Endothelial cell of umbilical vein (primary cell): Measurements from ENCODE around the gene ANKDD1A. TPM values are rescaled to one million over a fixed set of nuclear protein-coding genes. Genes with fewer than 3 reads are reported as not detected.

Experiments
- BruUV-seq: library from RNA; stranded (reverse); fragments of 400-500 nt; replicated peaks from 2 replicates; lab custom pipeline; 2021; lab: Mats Ljungman, UMichigan
- CTCF ChIA-PET: fragments of 300-600, 350-600 bp; sonication (Branson Sonifier 250); formaldehyde crosslinking; loops from one replicate; lab custom pipeline; 2021; ENCODE audit warnings: antibody characterized with exemption, inconsistent platforms; lab: Charles Lee
- POLR2A ChIA-PET: fragments of 300-600, 350-600 bp; sonication (Branson Sonifier 250); formaldehyde crosslinking; loops from one replicate; lab custom pipeline; 2021; ENCODE audit warnings: antibody characterized with exemption, inconsistent platforms; lab: Charles Lee
- DNase-seq: peaks from one replicate; pipeline ENCODE4 v3.0.0-alpha.2; 2011; ENCODE audit warnings: low read depth, low spot score
- FAIRE-seq: peaks from 2 replicates; lab custom pipeline; 2011; peaks lifted over from hg19 to GRCh38; lab: Jason Lieb, UNC
- H2AFZ ChIP-seq: 2 replicates; pipeline ENCODE4 v1.6.0; 2012; ENCODE audit warnings: low read depth, low read length, control low read depth, inconsistent platforms
- H3K27ac ChIP-seq: 2 replicates; pipeline ENCODE4 v1.5.1; 2011; ENCODE audit warnings: low read depth, mild to moderate bottlenecking, control low read depth, low read length, moderate library complexity; ENCODE audit not compliant: insufficient read depth
- H3K27me3 ChIP-seq, 2 experiments: 2 replicates each; pipeline versions ENCODE4 v1.6.0 to v1.6.1; 2011; ENCODE audit warnings: low read length in 2 of 2, mixed read lengths in 1 of 2; ENCODE audit not compliant: control insufficient read depth in 2 of 2, insufficient read depth in 2 of 2
- H3K36me3 ChIP-seq, 2 experiments: 2 replicates in 1 of 2; 3 replicates in 1 of 2; pipeline ENCODE4 v1.5.1; 2011; ENCODE audit warnings: low read length in 2 of 2, mild to moderate bottlenecking in 1 of 2, moderate library complexity in 1 of 2; ENCODE audit not compliant: control insufficient read depth in 2 of 2, insufficient read depth in 2 of 2; ENCODE audit errors: extremely low read depth in 1 of 2
- H3K4me1 ChIP-seq: 3 replicates; pipeline ENCODE4 v1.5.1; 2011; ENCODE audit warnings: mild to moderate bottlenecking, low read length; ENCODE audit not compliant: control insufficient read depth, insufficient read depth; ENCODE audit errors: extremely low read depth
- H3K4me2 ChIP-seq: 2 replicates; pipeline ENCODE4 v1.6.1; 2011; ENCODE audit warnings: low read length, control low read depth, mixed read lengths; ENCODE audit not compliant: insufficient read depth
- H3K4me3 ChIP-seq, 3 experiments: fragments of 200-600 bp in 1 of 3; sonication (generic), shearing (Covaris generic) in 1 of 3; replicated peaks in 1 of 3; 2 replicates each; pipeline ENCODE4 v1.5.1; 2011 to 2016; ENCODE audit warnings: control low read depth in 3 of 3, low read length in 3 of 3, mild to moderate bottlenecking in 2 of 3, inconsistent platforms in 1 of 3, low read depth in 1 of 3, moderate library complexity in 1 of 3; ENCODE audit not compliant: insufficient read depth in 1 of 3
- H3K79me2 ChIP-seq: 2 replicates; pipeline ENCODE4 v1.6.0; 2012; ENCODE audit warnings: low read length, inconsistent platforms; ENCODE audit not compliant: control insufficient read depth, insufficient read depth
- H3K9ac ChIP-seq: replicated peaks from 2 replicates; pipeline ENCODE3; 2011; ENCODE audit warnings: low read length, control low read depth; ENCODE audit not compliant: insufficient read depth; ENCODE audit errors: extremely low read depth
- H3K9me1 ChIP-seq: replicated peaks from 3 replicates; pipeline ENCODE4 v1.6.0; 2011; ENCODE audit warnings: mild to moderate bottlenecking, low read length; ENCODE audit not compliant: control insufficient read depth, insufficient read depth; ENCODE audit errors: extremely low read depth
- H3K9me3 ChIP-seq: replicated peaks from 2 replicates; pipeline ENCODE4 v1.5.1; 2012; ENCODE audit warnings: low read length, inconsistent platforms; ENCODE audit not compliant: control insufficient read depth, insufficient read depth
- H4K20me1 ChIP-seq: replicated peaks from 2 replicates; pipeline ENCODE3; 2011; ENCODE audit warnings: mild to moderate bottlenecking, low read length; ENCODE audit not compliant: control insufficient read depth, insufficient read depth; ENCODE audit errors: extremely low read depth
- CTCF ChIP-seq, 2 donors: IDR thresholded peaks; 1 replicate in 1 of 2; 2 replicates in 1 of 2; pipeline ENCODE4 v1.5.1; 2011; ENCODE audit warnings: low read length in 2 of 2, mild to moderate bottlenecking in 2 of 2, moderate library complexity in 2 of 2, control low read depth in 1 of 2, inconsistent platforms in 1 of 2, low read depth in 1 of 2; ENCODE audit not compliant: insufficient read depth in 1 of 2; ENCODE audit errors: extremely low read depth in 1 of 2
- EZH2 ChIP-seq: IDR thresholded peaks from 2 replicates; pipeline ENCODE4 v1.6.1; 2012; ENCODE audit warnings: borderline replicate concordance, low read depth, mild to moderate bottlenecking, moderate library complexity, low read length, inconsistent platforms; ENCODE audit not compliant: severe bottlenecking
- FOS ChIP-seq: IDR thresholded peaks from 2 replicates; pipeline ENCODE4 v1.6.1; 2011; ENCODE audit warnings: mild to moderate bottlenecking, low read length, moderate library complexity, borderline replicate concordance; ENCODE audit not compliant: insufficient read depth
- GATA2 ChIP-seq: IDR thresholded peaks from 2 replicates; pipeline ENCODE4 v1.7.0; 2011; ENCODE audit warnings: low read depth, mild to moderate bottlenecking, moderate library complexity, mixed read lengths, low read length; ENCODE audit not compliant: insufficient read length, insufficient read depth
- MYC ChIP-seq: IDR thresholded peaks from one replicate; pipeline ENCODE4 v1.6.1; 2011; ENCODE audit warnings: mild to moderate bottlenecking, low read depth, low read length
- POLR2A ChIP-seq: IDR thresholded peaks from 2 replicates; pipeline ENCODE4 v1.6.1; 2012; ENCODE audit warnings: low read depth, mild to moderate bottlenecking, control low read depth, low read length
- POLR2AphosphoS5 ChIP-seq: IDR thresholded peaks from 2 replicates; pipeline ENCODE4 v1.6.1; 2012; ENCODE audit warnings: low read depth, mild to moderate bottlenecking, control low read depth, low read length, moderate library complexity; ENCODE audit not compliant: insufficient read depth
- dilution Hi-C: fragments of 300-500 bp; cut with MboI; formaldehyde crosslinking; loops from one replicate; pipeline ENCODE4 v1.15.0; 2019; ENCODE audit warnings: low sequenced_read_pairs; ENCODE audit not compliant: extremely low pct_ligation_motif_present
- intact Hi-C: fragments of 100-400 bp; cut with micrococcal nuclease; formaldehyde crosslinking; loops from one replicate; pipeline ENCODE4 v1.10.0; 2022
- polyA plus RNA-seq, 4 experiments: library from polyadenylated mRNA; depleted of rRNA in 3 of 4; stranded (reverse) in 3 of 4; unstranded in 1 of 4; fragments of >200 nt; gene quantifications; 2 replicates each; pipeline versions ENCODE4 v1.2.1 to v1.2.3, GENCODE V29; 2011 to 2012; ENCODE audit warnings: missing spikeins in 1 of 4
- total RNA-seq: library from RNA; stranded (reverse); gene quantifications from 2 replicates; pipeline ENCODE4 v1.2.3, GENCODE V29; 2021
- TF ChIP-seq, protein P1 (sequence below): IDR thresholded peaks from 2 replicates; pipeline ENCODE4 v1.6.1; 2011; ENCODE audit not compliant: insufficient read depth, insufficient read length

The ANKDD1A gene
- total and polyA plus RNA-seq, 2 donors (not counting 3 experiments of a cell fraction or from before 2014, with no cell fraction given): 2.0 to 2.4 TPM

GRCh38 chr15:64942356-64942755 lies 30.7 kb downstream of the ANKDD1A start:
- no peaks in the 10 kb centered on the region for H3K27me3 ChIP-seq
- no peak for FAIRE-seq
- peaks cover 6% of the 10 kb centered on the region for H3K4me1 ChIP-seq
- CTCF ChIA-PET: no interaction called here
- intact Hi-C loops (no loop called here), dilution Hi-C loops (no loop called here)
- H4K20me1 ChIP-seq: no peaks in the 10 kb centered on the region
- H3K9ac ChIP-seq: no peak overlapping the region
- no peaks in the 10 kb centered on the region for H3K79me2 ChIP-seq
- BruUV-seq: no TSS peak
- no peak overlapping the region for H3K27ac ChIP-seq
- H3K36me3 ChIP-seq: no peaks in the 10 kb centered on the region
- TF ChIP-seq POLR2A: no peak
- TF ChIP-seq CTCF (IDR thresholded peaks at IDR 0.05; ENCODE audit: extremely low read depth in 1 of 2, insufficient read depth in 1 of 2, low read depth in 1 of 2, low read length in 2 of 2): no peak
- no peak for TF ChIP-seq EZH2
- TF ChIP-seq, protein P1, sequence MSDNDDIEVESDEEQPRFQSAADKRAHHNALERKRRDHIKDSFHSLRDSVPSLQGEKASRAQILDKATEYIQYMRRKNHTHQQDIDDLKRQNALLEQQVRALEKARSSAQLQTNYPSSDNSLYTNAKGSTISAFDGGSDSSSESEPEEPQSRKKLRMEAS: no peak
- TF ChIP-seq GATA2: no peak
- no peak for TF ChIP-seq POLR2AphosphoS5
- no peak for TF ChIP-seq MYC
- no peak for TF ChIP-seq FOS
- no peak overlapping the region for H2AFZ ChIP-seq
- no peak overlapping the region for H3K4me3 ChIP-seq
- no peak for DNase-seq
- H3K4me2 ChIP-seq: no peak overlapping the region
- H3K9me3 ChIP-seq: no peaks in the 10 kb centered on the region
- H3K9me1 ChIP-seq: no peaks in the 10 kb centered on the region
- POLR2A ChIA-PET: no interaction called here
